HepG2 (cell line): ENCODE results near the gene MZF1. TPM values are rescaled to one million over a fixed set of nuclear protein-coding genes. Genes with fewer than 3 reads are reported as not detected.

Experiments used
- CC2D1A ChIP-seq: sonication (generic); formaldehyde crosslinking; IDR thresholded peaks from 2 replicates; pipeline ENCODE4 v1.8.1; 2023; ENCODE audit warnings: mild to moderate bottlenecking, missing genetic modification reagents
- E2F5 ChIP-seq: sonication (generic); formaldehyde crosslinking; conservative IDR thresholded peaks from 2 replicates; pipeline ENCODE4 v1.4.0; 2020; ENCODE audit warnings: missing genetic modification reagents
- MED13 ChIP-seq: sonication (generic); formaldehyde crosslinking; IDR thresholded peaks from 2 replicates; pipeline ENCODE4 v1.5.0; 2020; ENCODE audit warnings: missing genetic modification reagents
- NFE2L1 ChIP-seq: sonication (generic); formaldehyde crosslinking; IDR thresholded peaks from 2 replicates; pipeline ENCODE4 v1.4.0; 2020; ENCODE audit warnings: missing genetic modification reagents, mild to moderate bottlenecking, borderline replicate concordance
- RBFOX2 ChIP-seq: fragments of 200-400 bp; formaldehyde crosslinking; IDR thresholded peaks from 2 replicates; pipeline ENCODE4 v1.6.1; 2017; ENCODE audit warnings: low read depth, mild to moderate bottlenecking, low read length
- SAP130 ChIP-seq: IDR thresholded peaks from 2 replicates; pipeline ENCODE4 v1.6.1; 2016; ENCODE audit warnings: low read depth
- ZBTB33 ChIP-seq: sonication (generic); formaldehyde crosslinking; IDR thresholded peaks from 2 replicates; pipeline ENCODE4 v1.4.0; 2020; ENCODE audit warnings: missing genetic modification reagents
- ZNF142 ChIP-seq: sonication (generic); formaldehyde crosslinking; IDR thresholded peaks from 2 replicates; pipeline ENCODE4 v1.4.0; 2020; ENCODE audit warnings: missing genetic modification reagents
- ZNF235 ChIP-seq: sonication (generic); formaldehyde crosslinking; IDR thresholded peaks from 2 replicates; pipeline ENCODE4 v1.8.1; 2023; ENCODE audit warnings: mild to moderate bottlenecking, missing genetic modification reagents, borderline replicate concordance
- ZNF318 ChIP-seq: sonication (generic); formaldehyde crosslinking; IDR thresholded peaks from 2 replicates; pipeline ENCODE4 v1.4.0; 2020; ENCODE audit warnings: mild to moderate bottlenecking, missing genetic modification reagents
- ZNF572 ChIP-seq: sonication (generic); formaldehyde crosslinking; IDR thresholded peaks from 2 replicates; pipeline ENCODE4 v1.5.1; 2020; ENCODE audit warnings: mild to moderate bottlenecking, missing genetic modification reagents
- polyA plus RNA-seq, 8 experiments: library from polyadenylated mRNA; depleted of rRNA in 3 of 8; stranded (reverse) in 7 of 8; unstranded in 1 of 8; fragments of >200 nt; fragmentation: Illumina TruSeq in 4 of 8; extraction: Trizol in 4 of 8; gene quantifications; 2 replicates each; pipeline versions ENCODE4 v1.2.1 to v1.2.3, GENCODE V29; 2011 to 2016; ENCODE audit warnings: low read depth in 4 of 8, missing spikeins in 1 of 8, mixed read lengths in 1 of 8; ENCODE audit not compliant: insufficient read depth in 1 of 8
- total RNA-seq, 5 experiments: library from RNA; depleted of rRNA; stranded (reverse); fragments of >200 nt; fragmentation: Illumina TruSeq; extraction: Trizol; gene quantifications; 2 replicates each; pipeline ENCODE4 v1.2.3, GENCODE V29; 2016; ENCODE audit warnings: low read depth in 1 of 5

MZF1 gene
- total and polyA plus RNA-seq, 2 of the 13 experiments (the other 11 are each of a cell fraction or from before 2014, with no cell fraction given) = 3.1 to 8.1 TPM

GRCh38 chr19:58559275-58560006 lies 13.7 kb downstream of the MZF1 start (continued):
- TF ChIP-seq ZNF142 (CRISPR knock-in tag) (no peak), CC2D1A (no peak), ZNF235 (CRISPR knock-in tag) (0 out of 2 replicates have a peak, but pooled peaks have one; percentile 66), E2F5 (CRISPR knock-in tag) (peak; percentile 28; the same call in 1 of the 2 replicates), RBFOX2 (peak; percentile 2; the same call in 1 of the 2 replicates), ZNF318 (CRISPR knock-in tag) (peak; percentile 83; the same call in 1 of the 2 replicates), MED13 (CRISPR knock-in tag) (no peak), ZBTB33 (CRISPR knock-in tag) (no peak), SAP130 (CRISPR knock-in tag) (peak; percentile 94), ZNF572 (CRISPR knock-in tag) (peak; percentile 89; the same call in 1 of the 2 replicates), NFE2L1 (CRISPR knock-in tag) (no peak)
